ENCODE data around the gene FNDC11. TPM values are rescaled to one million over a fixed set of nuclear protein-coding genes. Genes with fewer than 3 reads are reported as not detected.

FNDC11 gene
- total and polyA plus RNA-seq, 4 donors = 0.57 to 0.84 TPM; not detected in 2

- WGBS, 2 donors = 92 to 93% methylated on average over 12 of the region's 12 CpGs
- Histone ChIP-seq H3K27me3 (ENCODE audit: control insufficient read depth in 1 of 2, insufficient read depth in 2 of 2, low read length in 1 of 2) (no peaks in the 10 kb centered on the region), H3K4me3 (ENCODE audit: low read length in 2 of 2) (no peak overlapping the region), H3K4me1 (ENCODE audit: control insufficient read depth in 1 of 2, insufficient read depth in 2 of 2, low read length in 2 of 2) (no peaks in the 10 kb centered on the region), H3K36me3 (ENCODE audit: control insufficient read depth in 1 of 2, insufficient read depth in 2 of 2, low read length in 1 of 2) (peaks cover 0 to 11% of the 10 kb centered on the region in 2 donors), H3K27ac (ENCODE audit: low read depth in 1 of 2, low read length in 2 of 2) (no peak overlapping the region), H3K9me3 (ENCODE audit: control insufficient read depth, low read length) (no peaks in the 10 kb centered on the region)
- intact Hi-C loops (cut with DNase I) = no loop called here
- ATAC-seq (ENCODE audit: low FRiP score) = no peak
- DNase-seq = peak in 1 of 2 donors; percentile 64
Observed at GRCh38 chr20:63587256-63587655, 33.3 kb downstream of the FNDC11 start.

- Histone ChIP-seq H3K4me3 (ENCODE audit: low read length in 2 of 2) (no peak overlapping the region), H3K27ac (ENCODE audit: low read depth in 1 of 2, low read length in 2 of 2) (no peak overlapping the region), H3K36me3 (ENCODE audit: control insufficient read depth in 1 of 2, insufficient read depth in 2 of 2, low read length in 1 of 2) (peaks cover 0 to 11% of the 10 kb centered on the region in 2 donors), H3K4me1 (ENCODE audit: control insufficient read depth in 1 of 2, insufficient read depth in 2 of 2, low read length in 2 of 2) (no peaks in the 10 kb centered on the region), H3K9me3 (ENCODE audit: control insufficient read depth, low read length) (no peaks in the 10 kb centered on the region), H3K27me3 (ENCODE audit: control insufficient read depth in 1 of 2, insufficient read depth in 2 of 2, low read length in 1 of 2) (no peaks in the 10 kb centered on the region)
- intact Hi-C loops (cut with DNase I) = no loop called here
- no peak for ATAC-seq (ENCODE audit: low FRiP score)
- DNase-seq = peak in 1 of 2 donors; percentile 63
- 72 to 79% methylated on average over 19 of the region's 19 CpGs for WGBS, 2 donors
Observed at GRCh38 chr20:63587776-63588591, 34.0 kb downstream of the FNDC11 start.

- peak in 1 of 2 donors; percentile 71 for DNase-seq
- peak; percentile 17 for ATAC-seq (ENCODE audit: low FRiP score)
Observed at GRCh38 chr20:63588641-63589041, 34.7 kb downstream of the FNDC11 start.

GRCh38 chr20:63589261-63590217 is 35.6 kb downstream of the FNDC11 start:
- WGBS, 2 donors = 87 to 89% methylated on average over 38 of the region's 38 CpGs
- no peaks in the 10 kb centered on the region for H3K27me3 ChIP-seq (ENCODE audit: control insufficient read depth in 1 of 2, insufficient read depth in 2 of 2, low read length in 1 of 2)

More at GRCh38 chr20:63588641-63589041, 34.7 kb downstream of the FNDC11 start:
- Histone ChIP-seq H3K27ac (ENCODE audit: low read depth in 1 of 2, low read length in 2 of 2) (no peak overlapping the region), H3K9me3 (ENCODE audit: control insufficient read depth, low read length) (no peaks in the 10 kb centered on the region), H3K4me1 (ENCODE audit: control insufficient read depth in 1 of 2, insufficient read depth in 2 of 2, low read length in 2 of 2) (no peaks in the 10 kb centered on the region), H3K4me3 (ENCODE audit: low read length in 2 of 2) (no peak overlapping the region), H3K27me3 (ENCODE audit: control insufficient read depth in 1 of 2, insufficient read depth in 2 of 2, low read length in 1 of 2) (no peaks in the 10 kb centered on the region), H3K36me3 (ENCODE audit: control insufficient read depth in 1 of 2, insufficient read depth in 2 of 2, low read length in 1 of 2) (peaks cover 0 to 11% of the 10 kb centered on the region in 2 donors)
- intact Hi-C loops (cut with DNase I) = no loop called here
- 85 to 86% methylated on average over 11 of the region's 11 CpGs for WGBS, 2 donors

GRCh38 chr20:63590218-63591146 is 36.5 kb downstream of the FNDC11 start:
- no peaks in the 10 kb centered on the region for H3K4me1 ChIP-seq (ENCODE audit: control insufficient read depth in 1 of 2, insufficient read depth in 2 of 2, low read length in 2 of 2)
- ATAC-seq (ENCODE audit: low FRiP score) (no peak), DNase-seq (peak in 1 of 2 donors; percentile 73)
- WGBS, 2 donors = 92% methylated on average over 51 to 52 of the region's 52 CpGs
- no peak overlapping the region for H3K4me3 ChIP-seq (ENCODE audit: low read length in 2 of 2)
- H3K27me3 ChIP-seq (ENCODE audit: control insufficient read depth in 1 of 2, insufficient read depth in 2 of 2, low read length in 1 of 2) = no peaks in the 10 kb centered on the region
- H3K36me3 ChIP-seq (ENCODE audit: control insufficient read depth in 1 of 2, insufficient read depth in 2 of 2, low read length in 1 of 2) = peaks cover 0 to 11% of the 10 kb centered on the region in 2 donors
- intact Hi-C loops (cut with DNase I) = no loop called here
- no peak overlapping the region for H3K27ac ChIP-seq (ENCODE audit: low read depth in 1 of 2, low read length in 2 of 2)
- no peaks in the 10 kb centered on the region for H3K9me3 ChIP-seq (ENCODE audit: control insufficient read depth, low read length)

More at GRCh38 chr20:63589261-63590217, 35.6 kb downstream of the FNDC11 start:
- DNase-seq = peak in 1 of 2 donors; percentile 65
- Histone ChIP-seq H3K36me3 (ENCODE audit: control insufficient read depth in 1 of 2, insufficient read depth in 2 of 2, low read length in 1 of 2) (peaks cover 0 to 11% of the 10 kb centered on the region in 2 donors), H3K9me3 (ENCODE audit: control insufficient read depth, low read length) (no peaks in the 10 kb centered on the region), H3K27ac (ENCODE audit: low read depth in 1 of 2, low read length in 2 of 2) (no peak overlapping the region), H3K4me1 (ENCODE audit: control insufficient read depth in 1 of 2, insufficient read depth in 2 of 2, low read length in 2 of 2) (no peaks in the 10 kb centered on the region), H3K4me3 (ENCODE audit: low read length in 2 of 2) (no peak overlapping the region)
- no peak for ATAC-seq (ENCODE audit: low FRiP score)
- intact Hi-C loops (cut with DNase I) = no loop called here

- DNase-seq (no peak), ATAC-seq (ENCODE audit: low FRiP score) (no peak)
- no peaks in the 10 kb centered on the region for H3K9me3 ChIP-seq (ENCODE audit: control insufficient read depth, low read length)
- intact Hi-C loops (cut with DNase I) = no loop called here
- no peak overlapping the region for H3K27ac ChIP-seq (ENCODE audit: low read depth in 1 of 2, low read length in 2 of 2)
- H3K36me3 ChIP-seq (ENCODE audit: control insufficient read depth in 1 of 2, insufficient read depth in 2 of 2, low read length in 1 of 2) = peaks cover 0 to 11% of the 10 kb centered on the region in 2 donors
- H3K27me3 ChIP-seq (ENCODE audit: control insufficient read depth in 1 of 2, insufficient read depth in 2 of 2, low read length in 1 of 2) = no peaks in the 10 kb centered on the region
- H3K4me3 ChIP-seq (ENCODE audit: low read length in 2 of 2) = no peak overlapping the region
- WGBS, 2 donors = 90 to 98% methylated on average over 4 of the region's 4 CpGs
- no peaks in the 10 kb centered on the region for H3K4me1 ChIP-seq (ENCODE audit: control insufficient read depth in 1 of 2, insufficient read depth in 2 of 2, low read length in 2 of 2)
Observed at GRCh38 chr20:63591147-63591533, 37.2 kb downstream of the FNDC11 start.

GRCh38 chr20:63591786-63592355 is 37.9 kb downstream of the FNDC11 start:
- no peak overlapping the region for H3K27ac ChIP-seq (ENCODE audit: low read depth in 1 of 2, low read length in 2 of 2)
- 94 to 96% methylated on average over 28 of the region's 28 CpGs for WGBS, 2 donors
- H3K9me3 ChIP-seq (ENCODE audit: control insufficient read depth, low read length) = no peaks in the 10 kb centered on the region
- no peaks in the 10 kb centered on the region for H3K27me3 ChIP-seq (ENCODE audit: control insufficient read depth in 1 of 2, insufficient read depth in 2 of 2, low read length in 1 of 2)
- DNase-seq (peak in 1 of 2 donors; percentile 61), ATAC-seq (ENCODE audit: low FRiP score) (no peak)
- no peak overlapping the region for H3K4me3 ChIP-seq (ENCODE audit: low read length in 2 of 2)
- H3K4me1 ChIP-seq (ENCODE audit: control insufficient read depth in 1 of 2, insufficient read depth in 2 of 2, low read length in 2 of 2) = no peaks in the 10 kb centered on the region
- intact Hi-C loops (cut with DNase I) = no loop called here
- peaks cover 0 to 11% of the 10 kb centered on the region in 2 donors for H3K36me3 ChIP-seq (ENCODE audit: control insufficient read depth in 1 of 2, insufficient read depth in 2 of 2, low read length in 1 of 2)

All from aorta (tissue), 5 donors.